Panc1 (cell line): ENCODE results near the gene EIF4E1B. TPM values are rescaled to one million over a fixed set of nuclear protein-coding genes. Genes with fewer than 3 reads are reported as not detected.
A peak's percentile ranks its signal among the peaks of the same experiment; 100 is the strongest.

ENCODE experiments used
- ATAC-seq: fragments of 200-7000 bp; cut with Tn5 transposase; 2 replicates; pipeline ENCODE4 v1.9.1; 2020; ENCODE audit warnings: mild to moderate bottlenecking, moderate library complexity
- BruUV-seq: library from RNA; stranded (reverse); fragments of 400-500 nt; replicated peaks from 2 replicates; lab custom pipeline; 2021; lab: Mats Ljungman, UMichigan
- CTCF ChIA-PET: fragments of 300-600 bp; sonication (Branson Sonifier 250); formaldehyde crosslinking; loops from one replicate; lab custom pipeline; 2022; ENCODE audit warnings: antibody characterized with exemption; lab: Charles Lee
- POLR2A ChIA-PET: fragments of 300-600 bp; sonication (Branson Sonifier 250); formaldehyde crosslinking; loops from one replicate; lab custom pipeline; 2022; ENCODE audit warnings: antibody characterized with exemption; lab: Charles Lee
- DNase-seq: peaks from one replicate; pipeline ENCODE4 v3.0.0-alpha.2; 2010; ENCODE audit warnings: low read depth, low spot score
- H3K27ac ChIP-seq: 2 replicates; pipeline ENCODE4 v1.5.1; 2011; ENCODE audit warnings: mild to moderate bottlenecking, low read length, inconsistent platforms
- H3K27me3 ChIP-seq: fragments of 200-500 bp; sonication (Bioruptor generic); 2 replicates; pipeline ENCODE4 v1.6.0; 2014; ENCODE audit warnings: low read length, inconsistent platforms; ENCODE audit not compliant: control insufficient read depth, insufficient read depth
- H3K36me3 ChIP-seq: fragments of 200-500 bp; sonication (Bioruptor generic); 2 replicates; pipeline ENCODE4 v1.5.1; 2014; ENCODE audit warnings: inconsistent platforms, mild to moderate bottlenecking, low read length, moderate library complexity; ENCODE audit not compliant: control insufficient read depth, insufficient read depth
- H3K4me1 ChIP-seq: 2 replicates; pipeline ENCODE4 v1.5.1; 2011; ENCODE audit warnings: inconsistent platforms, mild to moderate bottlenecking, low read length, moderate library complexity; ENCODE audit not compliant: control insufficient read depth, insufficient read depth
- H3K4me3 ChIP-seq, 2 experiments: 2 replicates each; pipeline ENCODE4 v1.5.1; 2011 to 2012; ENCODE audit warnings: low read depth in 2 of 2, low read length in 2 of 2, mild to moderate bottlenecking in 2 of 2, inconsistent platforms in 1 of 2, moderate library complexity in 1 of 2
- H3K9me3 ChIP-seq: fragments of 200-500 bp; sonication (Bioruptor generic); 2 replicates; pipeline ENCODE4 v1.5.1; 2014; ENCODE audit warnings: low read depth, mild to moderate bottlenecking, inconsistent platforms, low read length, moderate library complexity; ENCODE audit not compliant: control insufficient read depth, insufficient read depth
- CTCF ChIP-seq: fragments of 450-650 bp; IDR thresholded peaks from 2 replicates; pipeline ENCODE4 v1.5.1; 2017; ENCODE audit warnings: mild to moderate bottlenecking
- POLR2AphosphoS5 ChIP-seq: IDR thresholded peaks from 2 replicates; pipeline ENCODE4 v1.6.1; 2012; ENCODE audit warnings: mild to moderate bottlenecking, low read depth, low read length, moderate library complexity
- REST ChIP-seq, 2 experiments: IDR thresholded peaks; 2 replicates each; pipeline ENCODE4 v1.6.1; 2011 to 2012; ENCODE audit warnings: low read depth in 2 of 2, control low read depth in 1 of 2, low read length in 1 of 2, mild to moderate bottlenecking in 1 of 2, moderate library complexity in 1 of 2; ENCODE audit not compliant: insufficient read depth in 1 of 2
- SIN3A ChIP-seq: IDR thresholded peaks from 2 replicates; pipeline ENCODE4 v1.6.1; 2012; ENCODE audit warnings: low read depth, mild to moderate bottlenecking, low read length, moderate library complexity, borderline replicate concordance; ENCODE audit not compliant: insufficient read depth
- TCF7L2 ChIP-seq: IDR thresholded peaks from 2 replicates; pipeline ENCODE4 v1.6.1; 2011; ENCODE audit warnings: mild to moderate bottlenecking, low read depth, low read length, inconsistent platforms
- in situ Hi-C: cut with HindIII; loops from 2 replicates; pipeline ENCODE4 v1.10.0; 2016; ENCODE audit warnings: low sequenced_read_pairs, low pct_unique_long_range_greater_than_20kb
- intact Hi-C: fragments of 100-400 bp; cut with micrococcal nuclease; formaldehyde crosslinking; loops from one replicate; pipeline ENCODE4 v1.10.0; 2022; ENCODE audit not compliant: unreplicated experiment
- total RNA-seq: library from RNA; stranded (reverse); gene quantifications from one replicate; pipeline ENCODE4 v1.2.1, GENCODE V29; 2021; ENCODE audit not compliant: unreplicated experiment

Gene EIF4E1B
- total RNA-seq, 1 experiment from 2014 or later = not detected

- TF ChIP-seq REST (IDR thresholded peaks at IDR 0.05; ENCODE audit: insufficient read depth in 1 of 2, low read depth in 2 of 2, low read length in 1 of 2) (no peak), TCF7L2 (no peak), POLR2AphosphoS5 (no peak), SIN3A (no peak), CTCF (no peak)
- POLR2A ChIA-PET = no interaction called here
- in situ Hi-C loops = no loop called here
- H3K36me3 ChIP-seq = no peaks in the 10 kb centered on the region
- intact Hi-C loops = no loop called here
- H3K4me3 ChIP-seq = no peak overlapping the region
- DNase-seq (no peak), ATAC-seq (no peak)
- no peaks in the 10 kb centered on the region for H3K9me3 ChIP-seq
- BruUV-seq = no TSS peak
- H3K4me1 ChIP-seq = peaks cover 12% of the 10 kb centered on the region; the same call in 1 of the 2 replicates
- H3K27me3 ChIP-seq = no peaks in the 10 kb centered on the region
- H3K27ac ChIP-seq = no peak overlapping the region
- CTCF ChIA-PET = no interaction called here
Measured at GRCh38 chr5:176612008-176612407, 18.5 kb upstream of the EIF4E1B start.

GRCh38 chr5:176612855-176613254 is 17.6 kb upstream of the EIF4E1B start:
- ChIA-PET CTCF (no interaction called here), POLR2A (no interaction called here)
- TF ChIP-seq REST (IDR thresholded peaks at IDR 0.05; ENCODE audit: insufficient read depth in 1 of 2, low read depth in 2 of 2, low read length in 1 of 2) (peak in 1 of 2 experiments; percentile 10; a peak in 1 of 4 replicates), POLR2AphosphoS5 (no peak)
- in situ Hi-C loops = no loop called here
- H3K4me1 ChIP-seq = peaks cover 12% of the 10 kb centered on the region; the same call in 1 of the 2 replicates
- H3K36me3 ChIP-seq = no peaks in the 10 kb centered on the region
- BruUV-seq = no TSS peak
- no peaks in the 10 kb centered on the region for H3K9me3 ChIP-seq
- no peaks in the 10 kb centered on the region for H3K27me3 ChIP-seq
- intact Hi-C loops = no loop called here
- no peak overlapping the region for H3K27ac ChIP-seq
- no peak overlapping the region for H3K4me3 ChIP-seq
- DNase-seq (no peak), ATAC-seq (no peak)
